SK-N-SH treated with all-trans-retinoic acid at 6 μM for 48 hours (cell line): ENCODE measurements around the gene EPHA8.

Experiments
- OSR1 ChIP-seq: fragments of 250-450 bp; sonication (Bioruptor Pico); IDR thresholded peaks from 2 replicates; pipeline ENCODE4 v1.8.0; 2022; ENCODE audit warnings: moderate library complexity, mild to moderate bottlenecking, inconsistent platforms
- TF ChIP-seq, protein P1 (sequence below): fragments of 250-450 bp; sonication (Bioruptor Pico); IDR thresholded peaks from 2 replicates; pipeline ENCODE4 v1.8.0; 2020; ENCODE audit warnings: mild to moderate bottlenecking, moderate library complexity, borderline replicate concordance

DNA sequence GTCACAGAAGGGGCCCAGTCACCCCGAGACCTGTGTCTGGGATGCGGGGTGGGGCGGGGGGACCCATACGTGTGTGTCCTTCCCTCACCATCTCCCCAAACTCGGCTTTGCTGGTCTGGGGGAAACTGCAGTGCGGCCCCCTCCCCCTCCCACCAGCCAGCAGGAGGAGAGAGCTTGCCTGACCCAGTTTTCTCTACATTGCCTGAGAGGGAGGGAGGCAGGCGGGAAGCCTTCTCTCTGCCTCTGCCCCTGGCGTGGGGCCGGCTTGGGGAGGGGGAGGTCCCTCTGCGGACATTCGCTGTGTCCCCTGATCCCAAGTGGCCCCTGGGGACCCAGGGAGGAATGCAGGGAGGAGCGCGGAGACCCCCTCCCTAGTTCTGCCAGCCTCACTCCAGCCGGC is 3.9 kb downstream of the EPHA8 start:
- TF ChIP-seq, protein P1, sequence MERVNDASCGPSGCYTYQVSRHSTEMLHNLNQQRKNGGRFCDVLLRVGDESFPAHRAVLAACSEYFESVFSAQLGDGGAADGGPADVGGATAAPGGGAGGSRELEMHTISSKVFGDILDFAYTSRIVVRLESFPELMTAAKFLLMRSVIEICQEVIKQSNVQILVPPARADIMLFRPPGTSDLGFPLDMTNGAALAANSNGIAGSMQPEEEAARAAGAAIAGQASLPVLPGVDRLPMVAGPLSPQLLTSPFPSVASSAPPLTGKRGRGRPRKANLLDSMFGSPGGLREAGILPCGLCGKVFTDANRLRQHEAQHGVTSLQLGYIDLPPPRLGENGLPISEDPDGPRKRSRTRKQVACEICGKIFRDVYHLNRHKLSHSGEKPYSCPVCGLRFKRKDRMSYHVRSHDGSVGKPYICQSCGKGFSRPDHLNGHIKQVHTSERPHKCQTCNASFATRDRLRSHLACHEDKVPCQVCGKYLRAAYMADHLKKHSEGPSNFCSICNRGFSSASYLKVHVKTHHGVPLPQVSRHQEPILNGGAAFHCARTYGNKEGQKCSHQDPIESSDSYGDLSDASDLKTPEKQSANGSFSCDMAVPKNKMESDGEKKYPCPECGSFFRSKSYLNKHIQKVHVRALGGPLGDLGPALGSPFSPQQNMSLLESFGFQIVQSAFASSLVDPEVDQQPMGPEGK (CRISPR knock-in tag), result no peak
- no peak for TF ChIP-seq OSR1 (CRISPR knock-in tag)
